Panc1 (cell line): ENCODE results near the gene COPS7A.

Experiments
- CTCF ChIP-seq: fragments of 450-650 bp; IDR thresholded peaks from 2 replicates; pipeline ENCODE4 v1.5.1; 2017; ENCODE audit warnings: mild to moderate bottlenecking
- POLR2AphosphoS5 ChIP-seq: IDR thresholded peaks from 2 replicates; pipeline ENCODE4 v1.6.1; 2012; ENCODE audit warnings: mild to moderate bottlenecking, low read depth, low read length, moderate library complexity
- SIN3A ChIP-seq: IDR thresholded peaks from 2 replicates; pipeline ENCODE4 v1.6.1; 2012; ENCODE audit warnings: low read depth, mild to moderate bottlenecking, low read length, moderate library complexity, borderline replicate concordance; ENCODE audit not compliant: insufficient read depth
- TF ChIP-seq, protein P1 (sequence below), 2 experiments: IDR thresholded peaks; 2 replicates each; pipeline ENCODE4 v1.6.1; 2011 to 2012; ENCODE audit warnings: low read depth in 2 of 2, control low read depth in 1 of 2, low read length in 1 of 2, mild to moderate bottlenecking in 1 of 2, moderate library complexity in 1 of 2; ENCODE audit not compliant: insufficient read depth in 1 of 2

DNA sequence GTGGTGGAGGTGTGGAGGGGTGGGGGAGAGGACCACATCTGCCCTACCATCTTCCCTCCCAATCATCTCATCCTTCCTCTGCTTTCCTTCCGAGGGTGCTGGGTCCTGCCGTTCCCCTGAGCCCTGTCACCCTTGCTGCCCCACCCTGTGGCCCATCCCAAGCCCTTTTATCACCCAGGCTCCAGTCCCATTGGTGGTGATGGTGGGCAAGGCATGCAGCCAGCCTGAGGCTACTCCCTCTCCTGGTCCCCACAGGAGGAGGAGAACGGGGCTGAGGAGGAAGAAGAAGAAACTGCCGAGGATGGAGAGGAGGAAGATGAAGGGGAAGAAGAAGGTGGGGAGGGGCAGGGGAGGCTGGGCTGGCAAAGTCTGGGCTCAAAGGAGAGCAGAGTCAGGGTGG is 45.8 kb downstream of the COPS7A start:
- no peak for TF ChIP-seq CTCF
- no peak for TF ChIP-seq POLR2AphosphoS5
- TF ChIP-seq, protein P1, sequence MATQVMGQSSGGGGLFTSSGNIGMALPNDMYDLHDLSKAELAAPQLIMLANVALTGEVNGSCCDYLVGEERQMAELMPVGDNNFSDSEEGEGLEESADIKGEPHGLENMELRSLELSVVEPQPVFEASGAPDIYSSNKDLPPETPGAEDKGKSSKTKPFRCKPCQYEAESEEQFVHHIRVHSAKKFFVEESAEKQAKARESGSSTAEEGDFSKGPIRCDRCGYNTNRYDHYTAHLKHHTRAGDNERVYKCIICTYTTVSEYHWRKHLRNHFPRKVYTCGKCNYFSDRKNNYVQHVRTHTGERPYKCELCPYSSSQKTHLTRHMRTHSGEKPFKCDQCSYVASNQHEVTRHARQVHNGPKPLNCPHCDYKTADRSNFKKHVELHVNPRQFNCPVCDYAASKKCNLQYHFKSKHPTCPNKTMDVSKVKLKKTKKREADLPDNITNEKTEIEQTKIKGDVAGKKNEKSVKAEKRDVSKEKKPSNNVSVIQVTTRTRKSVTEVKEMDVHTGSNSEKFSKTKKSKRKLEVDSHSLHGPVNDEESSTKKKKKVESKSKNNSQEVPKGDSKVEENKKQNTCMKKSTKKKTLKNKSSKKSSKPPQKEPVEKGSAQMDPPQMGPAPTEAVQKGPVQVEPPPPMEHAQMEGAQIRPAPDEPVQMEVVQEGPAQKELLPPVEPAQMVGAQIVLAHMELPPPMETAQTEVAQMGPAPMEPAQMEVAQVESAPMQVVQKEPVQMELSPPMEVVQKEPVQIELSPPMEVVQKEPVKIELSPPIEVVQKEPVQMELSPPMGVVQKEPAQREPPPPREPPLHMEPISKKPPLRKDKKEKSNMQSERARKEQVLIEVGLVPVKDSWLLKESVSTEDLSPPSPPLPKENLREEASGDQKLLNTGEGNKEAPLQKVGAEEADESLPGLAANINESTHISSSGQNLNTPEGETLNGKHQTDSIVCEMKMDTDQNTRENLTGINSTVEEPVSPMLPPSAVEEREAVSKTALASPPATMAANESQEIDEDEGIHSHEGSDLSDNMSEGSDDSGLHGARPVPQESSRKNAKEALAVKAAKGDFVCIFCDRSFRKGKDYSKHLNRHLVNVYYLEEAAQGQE (IDR thresholded peaks at IDR 0.05; ENCODE audit: insufficient read depth in 1 of 2, low read depth in 2 of 2, low read length in 1 of 2): no peak
- TF ChIP-seq SIN3A: no peak
